Measurements from ENCODE around the gene CORO1C.
A peak's percentile ranks its signal among the peaks of the same experiment; 100 is the strongest.

CORO1C gene

DNA sequence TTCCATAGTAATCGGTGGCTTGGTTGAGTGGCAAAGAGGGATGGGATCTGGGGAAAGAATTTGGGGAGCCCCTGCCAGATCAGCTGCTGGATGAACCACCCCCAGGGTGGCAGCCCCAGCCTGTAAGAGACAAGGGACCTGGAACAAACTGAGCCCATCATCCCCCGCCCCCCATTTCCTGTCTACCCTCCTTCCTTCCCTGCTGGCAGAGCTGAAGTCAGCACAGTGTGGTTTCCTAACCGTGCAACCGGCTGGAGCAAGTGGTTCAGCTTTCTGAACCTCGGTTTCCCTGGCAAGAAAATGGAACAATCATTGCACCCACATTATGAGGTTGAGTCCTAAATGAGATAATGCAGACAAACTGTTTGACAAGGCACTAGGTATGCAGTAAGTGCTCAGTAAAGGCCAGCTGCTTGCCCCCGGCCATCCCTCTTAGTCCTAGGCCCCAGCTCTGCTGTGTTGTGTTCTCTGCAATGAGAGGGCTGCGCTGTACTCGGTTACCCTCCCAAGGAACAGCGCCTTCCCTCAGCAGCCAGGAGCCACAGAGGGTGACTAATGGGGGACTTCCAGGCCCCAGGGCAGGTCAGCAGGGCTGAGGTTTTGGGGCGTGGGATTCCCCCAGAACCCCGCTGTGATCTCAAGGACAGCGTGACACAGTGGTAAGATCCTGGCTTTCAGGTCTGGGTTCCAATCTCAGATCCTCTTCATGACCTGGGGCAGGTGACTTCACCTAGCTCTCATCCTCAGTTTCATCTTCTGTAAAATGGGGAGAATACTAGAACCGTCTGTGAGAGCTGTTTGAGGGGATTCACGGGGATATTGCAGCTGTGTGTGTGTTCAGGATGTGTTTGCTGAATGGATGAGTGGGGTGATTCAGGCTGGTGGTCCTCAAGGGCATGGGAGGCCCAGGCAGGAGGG lies 114.1 kb downstream of the CORO1C start:
- TF ChIP-seq EZH2phosphoT487 (IDR thresholded peaks at IDR 0.05; ENCODE audit: low read depth), result no peak
- TF ChIP-seq, protein P1, sequence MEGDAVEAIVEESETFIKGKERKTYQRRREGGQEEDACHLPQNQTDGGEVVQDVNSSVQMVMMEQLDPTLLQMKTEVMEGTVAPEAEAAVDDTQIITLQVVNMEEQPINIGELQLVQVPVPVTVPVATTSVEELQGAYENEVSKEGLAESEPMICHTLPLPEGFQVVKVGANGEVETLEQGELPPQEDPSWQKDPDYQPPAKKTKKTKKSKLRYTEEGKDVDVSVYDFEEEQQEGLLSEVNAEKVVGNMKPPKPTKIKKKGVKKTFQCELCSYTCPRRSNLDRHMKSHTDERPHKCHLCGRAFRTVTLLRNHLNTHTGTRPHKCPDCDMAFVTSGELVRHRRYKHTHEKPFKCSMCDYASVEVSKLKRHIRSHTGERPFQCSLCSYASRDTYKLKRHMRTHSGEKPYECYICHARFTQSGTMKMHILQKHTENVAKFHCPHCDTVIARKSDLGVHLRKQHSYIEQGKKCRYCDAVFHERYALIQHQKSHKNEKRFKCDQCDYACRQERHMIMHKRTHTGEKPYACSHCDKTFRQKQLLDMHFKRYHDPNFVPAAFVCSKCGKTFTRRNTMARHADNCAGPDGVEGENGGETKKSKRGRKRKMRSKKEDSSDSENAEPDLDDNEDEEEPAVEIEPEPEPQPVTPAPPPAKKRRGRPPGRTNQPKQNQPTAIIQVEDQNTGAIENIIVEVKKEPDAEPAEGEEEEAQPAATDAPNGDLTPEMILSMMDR (IDR thresholded peaks at IDR 0.05; ENCODE audit: low read depth, low read length), result no peak
- H3K36me3 ChIP-seq (replicated peaks; ENCODE audit: low read depth, low read length), result peaks cover 7% of the 10 kb centered on the region
- H3K27me3 ChIP-seq (ENCODE audit: low read depth, low read length), result no peaks in the 10 kb centered on the region; the same call in 1 of the 2 replicates
- peaks cover 49% of the 10 kb centered on the region for H3K4me1 ChIP-seq (ENCODE audit: low read length)
- peak overlapping the region; percentile 64 for H3K9ac ChIP-seq (ENCODE audit: low read length)
- no peaks in the 10 kb centered on the region for H4K20me1 ChIP-seq (ENCODE audit: insufficient read depth, low read length)
- H2AFZ ChIP-seq (ENCODE audit: low read depth, low read length), result no peak overlapping the region
- no peaks in the 10 kb centered on the region for H3K79me2 ChIP-seq (ENCODE audit: low read length)
- peak overlapping the region; percentile 91 for H3K27ac ChIP-seq (ENCODE audit: low read length)
- peaks cover 7% of the 10 kb centered on the region; the same call in 1 of the 2 replicates for H3K9me3 ChIP-seq (ENCODE audit: insufficient read depth, low read length)
- peak overlapping the region; percentile 59 for H3K4me2 ChIP-seq (ENCODE audit: low read length)
- H3K4me3 ChIP-seq (ENCODE audit: low read length), result peak overlapping the region; percentile 26; the same call in 1 of the 2 replicates

DNA sequence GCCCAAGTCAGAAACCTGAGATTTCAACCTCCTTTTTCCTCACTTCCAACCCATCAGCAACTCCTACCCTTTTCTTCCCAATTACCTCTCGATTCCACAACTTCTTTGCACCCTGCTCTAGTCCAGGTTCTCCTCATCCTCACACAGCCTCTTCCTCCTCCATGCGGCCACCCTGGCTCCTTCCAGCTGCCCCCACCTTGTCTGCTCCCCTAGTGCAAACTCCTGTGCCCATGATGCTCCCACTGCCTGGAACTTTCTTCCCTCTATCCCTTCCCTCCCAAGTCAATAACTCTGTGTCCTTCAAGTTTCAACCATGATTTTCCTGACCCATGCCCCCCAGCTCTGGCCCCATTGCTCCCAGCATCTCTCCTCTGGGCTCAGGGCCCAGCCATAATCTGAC lies 115.0 kb downstream of the CORO1C start:
- no peak for TF ChIP-seq EZH2phosphoT487 (IDR thresholded peaks at IDR 0.05; ENCODE audit: low read depth)
- TF ChIP-seq, protein P1 (IDR thresholded peaks at IDR 0.05; ENCODE audit: low read depth, low read length), result no peak
- no peak overlapping the region for H2AFZ ChIP-seq (ENCODE audit: low read depth, low read length)
- peaks cover 7% of the 10 kb centered on the region for H3K36me3 ChIP-seq (replicated peaks; ENCODE audit: low read depth, low read length)
- H3K4me2 ChIP-seq (ENCODE audit: low read length), result peak overlapping the region; percentile 59
- H3K9me3 ChIP-seq (ENCODE audit: insufficient read depth, low read length), result peaks cover 7% of the 10 kb centered on the region; the same call in 1 of the 2 replicates
- H3K4me1 ChIP-seq (ENCODE audit: low read length), result peaks cover 51% of the 10 kb centered on the region
- H3K4me3 ChIP-seq (ENCODE audit: low read length), result peak overlapping the region; percentile 26; the same call in 1 of the 2 replicates
- no peaks in the 10 kb centered on the region; the same call in 1 of the 2 replicates for H3K27me3 ChIP-seq (ENCODE audit: low read depth, low read length)
- peak overlapping the region; percentile 91 for H3K27ac ChIP-seq (ENCODE audit: low read length)
- peak overlapping the region; percentile 64 for H3K9ac ChIP-seq (ENCODE audit: low read length)
- H4K20me1 ChIP-seq (ENCODE audit: insufficient read depth, low read length), result no peaks in the 10 kb centered on the region
- H3K79me2 ChIP-seq (ENCODE audit: low read length), result no peaks in the 10 kb centered on the region

DNA sequence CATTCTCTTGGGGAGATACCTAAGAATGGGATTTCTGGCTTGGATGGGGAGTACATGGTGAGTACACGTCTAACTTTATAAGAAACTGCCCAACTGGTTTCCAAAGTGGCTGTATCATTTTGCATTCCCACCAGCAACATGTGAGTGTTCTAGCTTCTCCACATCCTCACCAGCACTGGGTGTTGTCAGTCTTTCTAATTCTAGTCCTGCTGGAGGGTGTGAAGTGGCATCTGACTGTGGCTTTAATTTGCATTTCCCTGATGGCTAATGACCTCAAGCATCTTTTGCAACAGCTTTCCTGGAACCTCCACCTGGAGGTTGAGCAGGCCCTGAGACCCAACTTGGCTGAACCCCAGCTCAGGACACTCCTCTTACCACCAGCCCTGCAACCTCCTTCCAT lies 115.4 kb downstream of the CORO1C start:
- TF ChIP-seq EZH2phosphoT487 (IDR thresholded peaks at IDR 0.05; ENCODE audit: low read depth), result no peak
- TF ChIP-seq, protein P1 (IDR thresholded peaks at IDR 0.05; ENCODE audit: low read depth, low read length), result no peak
- Histone ChIP-seq H3K9me3 (ENCODE audit: insufficient read depth, low read length) (peaks cover 7% of the 10 kb centered on the region; the same call in 1 of the 2 replicates), H3K9ac (ENCODE audit: low read length) (peak overlapping the region; percentile 64; the same call in 1 of the 2 replicates), H3K27me3 (ENCODE audit: low read depth, low read length) (no peaks in the 10 kb centered on the region; the same call in 1 of the 2 replicates), H3K4me1 (ENCODE audit: low read length) (peaks cover 51% of the 10 kb centered on the region), H3K4me2 (ENCODE audit: low read length) (peak overlapping the region; percentile 59; the same call in 1 of the 2 replicates), H2AFZ (ENCODE audit: low read depth, low read length) (no peak overlapping the region), H3K36me3 (replicated peaks; ENCODE audit: low read depth, low read length) (peaks cover 7% of the 10 kb centered on the region), H3K79me2 (ENCODE audit: low read length) (no peaks in the 10 kb centered on the region), H4K20me1 (ENCODE audit: insufficient read depth, low read length) (no peaks in the 10 kb centered on the region), H3K4me3 (ENCODE audit: low read length) (no peak overlapping the region), H3K27ac (ENCODE audit: low read length) (peak overlapping the region; percentile 91)

DNA sequence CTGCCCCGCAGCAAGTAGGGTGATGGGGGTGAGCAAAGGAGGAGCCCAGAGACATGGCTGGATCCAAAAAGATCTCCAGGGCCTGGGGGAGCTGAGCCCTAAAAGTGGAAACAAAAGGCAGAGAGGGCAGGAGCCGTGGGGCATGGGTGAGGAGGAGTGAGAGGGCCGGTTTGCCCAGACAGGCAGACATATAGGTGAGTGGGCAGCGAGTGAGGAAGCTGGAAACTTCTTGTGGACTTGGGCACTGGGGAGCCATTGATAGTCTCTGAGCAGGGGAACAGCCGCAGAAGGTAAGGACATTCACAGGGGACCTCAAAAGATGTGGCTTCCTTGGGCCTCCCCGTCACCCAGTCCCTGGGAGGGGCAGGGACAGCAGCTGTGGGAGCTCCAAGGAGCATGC lies 116.7 kb downstream of the CORO1C start:
- Histone ChIP-seq H3K4me3 (ENCODE audit: low read length) (no peak overlapping the region), H3K36me3 (replicated peaks; ENCODE audit: low read depth, low read length) (peaks cover 7% of the 10 kb centered on the region), H3K4me2 (ENCODE audit: low read length) (no peak overlapping the region), H3K4me1 (ENCODE audit: low read length) (peaks cover 51% of the 10 kb centered on the region), H3K9ac (ENCODE audit: low read length) (no peak overlapping the region), H3K79me2 (ENCODE audit: low read length) (no peaks in the 10 kb centered on the region), H3K9me3 (ENCODE audit: insufficient read depth, low read length) (peaks cover 7% of the 10 kb centered on the region; the same call in 1 of the 2 replicates), H3K27me3 (ENCODE audit: low read depth, low read length) (no peaks in the 10 kb centered on the region; the same call in 1 of the 2 replicates), H4K20me1 (ENCODE audit: insufficient read depth, low read length) (no peaks in the 10 kb centered on the region), H2AFZ (ENCODE audit: low read depth, low read length) (no peak overlapping the region), H3K27ac (ENCODE audit: low read length) (no peak overlapping the region)
- TF ChIP-seq, protein P1 (IDR thresholded peaks at IDR 0.05; ENCODE audit: low read depth, low read length), result no peak
- no peak for TF ChIP-seq EZH2phosphoT487 (IDR thresholded peaks at IDR 0.05; ENCODE audit: low read depth)
